Activated naive CD8-positive, alpha-beta T cell treated with anti-CD3 and anti-CD28 coated beads for 36 hours (primary cell): ENCODE measurements around the gene ANKRD27. TPM values are rescaled to one million over a fixed set of nuclear protein-coding genes. Genes with fewer than 3 reads are reported as not detected.
"Not testable (repeated sequence)": the region's sequence is repeated elsewhere in the genome, so short reads cannot be mapped to it uniquely, and the experiment has no call there.

ENCODE experiments used
- DNase-seq: peaks from one replicate; pipeline ENCODE4 v3.0.0; 2021
- H3K27ac Mint-ChIP-seq: one replicate; pipeline ENCODE4 v1.8.0; 2022; ENCODE audit warnings: mild to moderate bottlenecking, moderate library complexity, mixed read lengths
- H3K27me3 Mint-ChIP-seq: one replicate; pipeline ENCODE4 v1.8.0; 2022; ENCODE audit warnings: mild to moderate bottlenecking, mixed read lengths
- H3K36me3 Mint-ChIP-seq: one replicate; pipeline ENCODE4 v1.8.0; 2021; ENCODE audit warnings: mild to moderate bottlenecking, mixed read lengths
- H3K4me1 Mint-ChIP-seq: one replicate; pipeline ENCODE4 v1.8.0; 2021; ENCODE audit warnings: mixed read lengths
- H3K4me3 Mint-ChIP-seq: one replicate; pipeline ENCODE4 v1.8.0; 2022; ENCODE audit warnings: mild to moderate bottlenecking, moderate library complexity, mixed read lengths
- H3K9me3 Mint-ChIP-seq: one replicate; pipeline ENCODE4 v1.8.0; 2022; ENCODE audit warnings: mixed read lengths
- total RNA-seq, 2 experiments: library from RNA; stranded (reverse); gene quantifications; one replicate each; pipeline ENCODE4 v1.2.3, GENCODE V29; 2021

ANKRD27 gene
- total RNA-seq, 2 experiments from 2014 or later, result 27.7 to 29.0 TPM

GRCh38 chr19:32614916-32615315, 60.1 kb downstream of the ANKRD27 start:
- no peak for DNase-seq
- H3K36me3 Mint-ChIP-seq, result peaks cover 24% of the 10 kb centered on the region
- H3K4me3 Mint-ChIP-seq, result no peak overlapping the region
- H3K9me3 Mint-ChIP-seq, result no peaks in the 10 kb centered on the region
- no peaks in the 10 kb centered on the region for H3K27me3 Mint-ChIP-seq
- no peak overlapping the region for H3K27ac Mint-ChIP-seq
- no peaks in the 10 kb centered on the region for H3K4me1 Mint-ChIP-seq

GRCh38 chr19:32613008-32613407, 62.0 kb downstream of the ANKRD27 start:
- H3K36me3 Mint-ChIP-seq, result peaks cover 22% of the 10 kb centered on the region
- DNase-seq, result no peak
- no peak overlapping the region for H3K4me3 Mint-ChIP-seq
- H3K27ac Mint-ChIP-seq, result no peak overlapping the region
- no peaks in the 10 kb centered on the region for H3K27me3 Mint-ChIP-seq
- H3K4me1 Mint-ChIP-seq, result no peaks in the 10 kb centered on the region
- no peaks in the 10 kb centered on the region for H3K9me3 Mint-ChIP-seq

- no peaks in the 10 kb centered on the region for H3K9me3 Mint-ChIP-seq
- H3K4me3 Mint-ChIP-seq, result no peak overlapping the region
- no peak for DNase-seq
- H3K27me3 Mint-ChIP-seq, result no peaks in the 10 kb centered on the region
- no peak overlapping the region for H3K27ac Mint-ChIP-seq
- peaks cover 18% of the 10 kb centered on the region for H3K36me3 Mint-ChIP-seq
- H3K4me1 Mint-ChIP-seq, result no peaks in the 10 kb centered on the region
Measured at GRCh38 chr19:32611161-32611560, 63.8 kb downstream of the ANKRD27 start.

DNA sequence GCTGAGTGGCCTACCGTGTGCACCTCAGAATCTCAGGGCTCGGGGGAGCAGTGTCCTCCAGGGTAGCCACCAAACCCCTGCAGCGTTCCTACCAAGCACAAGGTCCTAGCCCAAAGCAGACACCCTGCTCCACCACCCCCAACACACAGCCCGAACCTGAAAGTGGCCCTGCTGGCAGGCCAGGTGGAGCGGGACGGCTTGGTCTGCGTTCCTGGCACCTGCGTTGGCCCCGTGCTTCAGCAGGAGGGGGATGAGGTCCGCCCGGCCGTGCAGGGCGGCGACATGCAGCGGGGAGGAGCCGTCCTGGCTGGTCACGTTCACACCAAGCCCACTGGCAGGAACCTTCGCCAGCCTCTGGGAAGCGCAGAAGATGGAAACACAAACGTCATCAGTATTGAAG, 67.5 kb downstream of the ANKRD27 start:
- Mint-ChIP-seq H3K36me3 (peaks cover 4% of the 10 kb centered on the region), H3K4me3 (no peak overlapping the region), H3K4me1 (no peaks in the 10 kb centered on the region), H3K27ac (no peak overlapping the region), H3K9me3 (no peaks in the 10 kb centered on the region), H3K27me3 (no peaks in the 10 kb centered on the region)
- no peak for DNase-seq

- Mint-ChIP-seq H3K27ac (no peak overlapping the region), H3K4me1 (no peaks in the 10 kb centered on the region), H3K27me3 (no peaks in the 10 kb centered on the region), H3K4me3 (no peak overlapping the region), H3K9me3 (no peaks in the 10 kb centered on the region), H3K36me3 (peaks cover 6% of the 10 kb centered on the region)
- DNase-seq, result no peak
Measured at GRCh38 chr19:32606289-32606688, 68.7 kb downstream of the ANKRD27 start.

GRCh38 chr19:32605544-32605943, 69.4 kb downstream of the ANKRD27 start:
- Mint-ChIP-seq H3K9me3 (no peaks in the 10 kb centered on the region), H3K4me1 (no peaks in the 10 kb centered on the region), H3K27ac (no peak overlapping the region), H3K36me3 (peaks cover 6% of the 10 kb centered on the region), H3K27me3 (no peaks in the 10 kb centered on the region), H3K4me3 (no peak overlapping the region)
- DNase-seq, result no peak

DNA sequence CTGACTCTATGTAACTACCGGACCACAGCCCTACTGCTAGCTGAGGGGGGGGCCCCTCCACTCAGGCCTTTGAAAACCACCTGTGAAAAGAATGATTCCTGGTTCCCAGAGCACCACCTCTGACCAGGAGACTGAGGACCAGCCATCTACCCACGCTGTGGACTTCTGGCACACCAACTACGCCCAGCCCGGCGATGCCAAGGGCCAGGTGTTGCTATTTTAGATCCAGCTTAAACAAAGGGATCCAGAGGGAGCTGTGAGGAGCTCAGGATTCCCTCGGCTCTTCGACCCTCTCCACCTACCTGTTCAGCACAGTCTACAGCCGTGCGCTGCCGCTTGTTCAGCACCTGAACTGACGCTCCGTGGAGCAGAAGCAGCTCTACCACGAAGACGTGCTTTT, 71.0 kb downstream of the ANKRD27 start:
- no peaks in the 10 kb centered on the region for H3K27me3 Mint-ChIP-seq
- no peak overlapping the region for H3K27ac Mint-ChIP-seq
- H3K4me1 Mint-ChIP-seq, result peaks cover 7% of the 10 kb centered on the region
- no peak overlapping the region for H3K4me3 Mint-ChIP-seq
- peaks cover 7% of the 10 kb centered on the region for H3K36me3 Mint-ChIP-seq
- no peak for DNase-seq
- no peaks in the 10 kb centered on the region for H3K9me3 Mint-ChIP-seq

DNA sequence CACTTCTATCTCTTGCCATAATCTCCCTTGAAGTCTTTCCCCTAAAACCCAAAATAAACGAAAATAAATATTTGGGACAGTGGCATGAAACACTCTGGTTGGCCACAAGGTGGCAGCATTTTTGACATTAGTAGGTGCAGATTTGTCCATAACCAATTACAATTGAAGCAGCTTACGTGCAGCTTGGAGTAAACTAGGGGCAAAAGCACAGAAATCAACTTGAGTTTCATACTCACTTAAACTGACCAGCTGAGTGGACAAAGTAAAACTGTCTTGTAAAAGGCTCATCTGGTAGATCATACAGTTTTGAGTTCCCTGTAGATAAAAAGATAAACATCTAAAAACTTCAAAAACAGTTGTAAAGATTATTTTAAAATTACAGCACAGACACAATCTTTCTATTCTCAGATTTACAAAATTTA, 75.2 kb downstream of the ANKRD27 start:
- Mint-ChIP-seq H3K36me3 (peaks cover 10% of the 10 kb centered on the region), H3K27ac (peak overlapping the region; percentile 63), H3K4me3 (no peak overlapping the region), H3K27me3 (no peaks in the 10 kb centered on the region), H3K4me1 (peaks cover 9% of the 10 kb centered on the region), H3K9me3 (no peaks in the 10 kb centered on the region)
- peak; percentile 16 for DNase-seq

GRCh38 chr19:32599258-32599657, 75.7 kb downstream of the ANKRD27 start:
- no peak overlapping the region for H3K4me3 Mint-ChIP-seq
- H3K9me3 Mint-ChIP-seq, result no peaks in the 10 kb centered on the region
- H3K27ac Mint-ChIP-seq, result peak overlapping the region; percentile 63
- H3K36me3 Mint-ChIP-seq, result peaks cover 13% of the 10 kb centered on the region
- no peaks in the 10 kb centered on the region for H3K27me3 Mint-ChIP-seq
- H3K4me1 Mint-ChIP-seq, result peaks cover 9% of the 10 kb centered on the region
- no peak for DNase-seq

DNA sequence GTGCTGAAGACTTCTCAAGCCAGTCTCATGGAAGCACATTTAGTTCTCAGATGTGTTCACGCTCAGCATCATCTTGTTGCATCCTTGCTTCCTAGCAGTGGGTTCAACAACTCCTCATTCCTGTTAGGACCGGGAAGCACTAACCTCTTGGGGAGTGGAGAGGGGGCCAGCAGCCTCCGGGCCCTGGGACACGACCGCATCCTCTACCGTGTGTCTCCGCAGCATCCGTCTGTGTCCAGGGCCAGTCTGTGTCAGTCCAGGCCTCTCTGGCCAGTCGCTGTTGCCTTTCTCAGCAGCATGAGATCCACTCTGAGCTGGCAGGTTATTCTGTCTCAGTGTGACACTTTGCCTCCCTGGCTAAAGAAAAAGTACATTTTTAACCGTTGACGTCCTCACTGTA, 77.0 kb downstream of the ANKRD27 start:
- no peak overlapping the region for H3K4me3 Mint-ChIP-seq
- H3K36me3 Mint-ChIP-seq, result peaks cover 22% of the 10 kb centered on the region
- H3K27ac Mint-ChIP-seq, result no peak overlapping the region
- H3K9me3 Mint-ChIP-seq, result no peaks in the 10 kb centered on the region
- no peak for DNase-seq
- no peaks in the 10 kb centered on the region for H3K27me3 Mint-ChIP-seq
- peaks cover 9% of the 10 kb centered on the region for H3K4me1 Mint-ChIP-seq

DNA sequence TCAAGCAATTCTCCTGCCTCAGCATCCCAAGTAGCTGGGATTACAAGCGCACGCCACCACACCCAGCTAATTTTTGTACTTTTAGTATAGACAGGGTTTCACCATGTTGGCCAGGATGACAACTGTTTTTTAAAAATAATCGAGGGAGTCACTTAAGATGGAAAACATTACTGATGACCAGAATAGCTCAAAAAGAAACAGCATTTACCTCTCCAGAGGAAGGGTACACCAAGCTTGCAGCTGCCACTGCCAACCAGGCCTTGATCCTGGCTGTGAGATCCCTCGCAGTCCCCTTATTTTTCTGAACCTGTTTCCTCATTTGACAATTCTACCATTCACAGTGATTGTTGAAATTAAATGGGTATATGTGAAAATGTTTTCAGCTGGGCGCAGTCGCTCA, 79.5 kb downstream of the ANKRD27 start:
- H3K36me3 Mint-ChIP-seq, result peaks cover 37% of the 10 kb centered on the region

GRCh38 chr19:32594021-32594420, 81.0 kb downstream of the ANKRD27 start:
- Mint-ChIP-seq H3K27me3 (no peaks in the 10 kb centered on the region), H3K4me3 (no peak overlapping the region), H3K36me3 (peaks cover 40% of the 10 kb centered on the region), H3K4me1 (peaks cover 6% of the 10 kb centered on the region), H3K9me3 (peaks cover 2% of the 10 kb centered on the region), H3K27ac (no peak overlapping the region)
- DNase-seq, result no peak

More for the DNA sequence above, 79.5 kb downstream of the ANKRD27 start:
- H3K9me3 Mint-ChIP-seq, result peaks cover 2% of the 10 kb centered on the region
- peaks cover 12% of the 10 kb centered on the region for H3K4me1 Mint-ChIP-seq
- DNase-seq, result no peak
- H3K27me3 Mint-ChIP-seq, result no peaks in the 10 kb centered on the region
- no peak overlapping the region for H3K4me3 Mint-ChIP-seq
- H3K27ac Mint-ChIP-seq, result no peak overlapping the region

DNA sequence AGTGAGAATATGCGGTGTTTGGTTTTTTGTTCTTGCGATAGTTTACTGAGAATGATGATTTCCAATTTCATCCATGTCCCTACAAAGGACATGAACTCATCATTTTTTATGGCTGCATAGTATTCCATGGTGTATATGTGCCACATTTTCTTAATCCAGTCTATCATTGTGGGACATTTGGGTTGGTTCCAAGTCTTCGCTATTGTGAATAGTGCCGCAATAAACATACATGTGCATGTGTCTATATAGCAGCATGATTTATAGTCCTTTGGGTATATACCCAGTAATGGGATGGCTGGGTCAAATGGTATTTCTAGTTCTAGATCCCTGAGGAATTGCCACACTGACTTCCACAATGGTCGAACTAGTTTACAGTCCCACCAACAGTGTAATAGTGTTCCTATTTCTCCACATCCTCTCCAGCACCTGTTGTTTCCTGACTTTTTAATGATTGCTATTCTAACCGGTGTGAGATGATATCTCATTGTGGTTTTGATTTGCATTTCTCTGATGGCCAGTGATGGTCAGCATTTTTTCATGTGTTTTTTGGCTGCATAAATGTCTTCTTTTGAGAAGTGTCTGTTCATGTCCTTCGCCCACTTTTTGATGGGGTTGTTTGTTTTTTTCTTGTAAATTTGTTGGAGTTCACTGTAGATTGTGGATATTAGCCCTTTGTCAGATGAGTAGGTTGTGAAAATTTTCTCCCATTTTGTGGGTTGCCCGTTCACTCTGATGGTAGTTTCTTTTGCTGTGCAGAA, 87.1 kb downstream of the ANKRD27 start:
- H3K36me3 Mint-ChIP-seq, result peaks cover 77% of the 10 kb centered on the region
- not testable (repeated sequence) for H3K9me3 Mint-ChIP-seq

GRCh38 chr19:32581705-32582179, 93.2 kb downstream of the ANKRD27 start:
- peak; percentile 8 for DNase-seq
- Mint-ChIP-seq H3K4me3 (peak overlapping the region; percentile 90), H3K27ac (peak overlapping the region; percentile 84), H3K9me3 (no peaks in the 10 kb centered on the region), H3K36me3 (peaks cover 47% of the 10 kb centered on the region), H3K4me1 (peaks cover 37% of the 10 kb centered on the region), H3K27me3 (peaks cover 3% of the 10 kb centered on the region)

More for the DNA sequence above, 87.1 kb downstream of the ANKRD27 start:
- not testable (repeated sequence) for H3K27me3 Mint-ChIP-seq, H3K4me3 Mint-ChIP-seq, DNase-seq, H3K27ac Mint-ChIP-seq
- H3K4me1 Mint-ChIP-seq, result peaks cover 29% of the 10 kb centered on the region

GRCh38 chr19:32580901-32581704, 93.9 kb downstream of the ANKRD27 start, which contains the start of gene PDCD5:
Gene PDCD5 (plus strand): TSS chr19:32581190. CDS start chr19:32581262, 72 bp downstream.
- Mint-ChIP-seq H3K4me1 (peaks cover 31% of the 10 kb centered on the region), H3K4me3 (peak within 1 kb of the TSS; percentile 90), H3K36me3 (peaks cover 41% of the 10 kb centered on the region), H3K27ac (peak within 1 kb of the TSS; percentile 88), H3K9me3 (no peaks in the 10 kb centered on the region), H3K27me3 (peaks cover 3% of the 10 kb centered on the region)
- DNase-seq, result peak; percentile 96
